GM19328 (cell line): ENCODE data around the gene MYO15B.

Experiments used
- ATAC-seq: cut with Tn5 transposase; IDR thresholded peaks from one replicate; pipeline ENCODE4 v1.9.1; 2021; ENCODE audit warnings: mild to moderate bottlenecking, moderate library complexity; ENCODE audit not compliant: unreplicated experiment

MYO15B gene

GRCh38 chr17:75587675-75588595 lies at the start of gene MYO15B:
Gene MYO15B, plus strand, starts transcription at chr17:75587800. Its CDS starts 258 bp downstream, at chr17:75588058.
- ATAC-seq, result no peak

- ATAC-seq, result no peak
These were observed 47.5 kb upstream of the MYO15B start for GRCh38 chr17:75539967-75540729.

- ATAC-seq, result no peak
These were observed 46.6 kb upstream of the MYO15B start for GRCh38 chr17:75540923-75541503.

- no peak for ATAC-seq
These were observed 45.4 kb upstream of the MYO15B start for GRCh38 chr17:75542229-75542628.

GRCh38 chr17:75542728-75543336 lies 44.8 kb upstream of the MYO15B start:
- ATAC-seq, result no peak

- ATAC-seq, result no peak
These were observed 43.4 kb upstream of the MYO15B start for GRCh38 chr17:75544250-75544649.

GRCh38 chr17:75546181-75546580 lies 41.4 kb upstream of the MYO15B start:
- no peak for ATAC-seq

- ATAC-seq, result no peak
These were observed 40.5 kb upstream of the MYO15B start for GRCh38 chr17:75547091-75547490.

- no peak for ATAC-seq
These were observed 38.8 kb upstream of the MYO15B start for GRCh38 chr17:75548813-75549212.

- no peak for ATAC-seq
These were observed 38.1 kb upstream of the MYO15B start for GRCh38 chr17:75549246-75550138.

- no peak for ATAC-seq
These were observed 37.5 kb upstream of the MYO15B start for GRCh38 chr17:75550139-75550465.

GRCh38 chr17:75551266-75551665 lies 36.3 kb upstream of the MYO15B start:
- no peak for ATAC-seq

- ATAC-seq, result no peak
These were observed 34.9 kb upstream of the MYO15B start for GRCh38 chr17:75552425-75553294.

- no peak for ATAC-seq
These were observed 34.1 kb upstream of the MYO15B start for GRCh38 chr17:75553295-75554110.

- ATAC-seq, result no peak
These were observed 31.9 kb upstream of the MYO15B start for GRCh38 chr17:75555679-75556153.

GRCh38 chr17:75557075-75557851 lies 30.3 kb upstream of the MYO15B start:
- no peak for ATAC-seq

- no peak for ATAC-seq
These were observed 29.5 kb upstream of the MYO15B start for GRCh38 chr17:75557852-75558665.
